DND-41 (cell line): Measurements from ENCODE around the gene TPRN.

Experiments
- ATAC-seq: fragments of 200-7000 bp; cut with Tn5 transposase; 3 replicates; pipeline ENCODE4 v1.9.1; 2021; ENCODE audit warnings: low read depth; ENCODE audit not compliant: insufficient read depth
- DNase-seq: peaks from one replicate; pipeline ENCODE4 v3.0.0-alpha.2; 2020
- H2AFZ ChIP-seq: 2 replicates; pipeline ENCODE4 v1.6.0; 2012; ENCODE audit warnings: low read depth, low read length
- H3K27ac ChIP-seq: 2 replicates; pipeline ENCODE4 v1.5.1; 2012; ENCODE audit warnings: low read length, inconsistent platforms
- H3K27me3 ChIP-seq: fragments of 200-600 bp; sonication (generic); 2 replicates; pipeline ENCODE4 v1.6.0; 2012; ENCODE audit warnings: low read length, mild to moderate bottlenecking, inconsistent platforms; ENCODE audit not compliant: insufficient read depth, poor library complexity
- H3K36me3 ChIP-seq: 2 replicates; pipeline ENCODE4 v1.5.1; 2012; ENCODE audit warnings: low read length, inconsistent platforms; ENCODE audit not compliant: insufficient read depth
- H3K4me1 ChIP-seq: 2 replicates; pipeline ENCODE4 v1.5.1; 2012; ENCODE audit warnings: mild to moderate bottlenecking, low read length; ENCODE audit not compliant: insufficient read depth
- H3K4me2 ChIP-seq: 2 replicates; pipeline ENCODE4 v1.6.0; 2012; ENCODE audit warnings: mild to moderate bottlenecking, moderate library complexity, low read length, inconsistent platforms; ENCODE audit not compliant: insufficient read depth
- H3K4me3 ChIP-seq, 2 experiments: fragments of 200-600 bp in 1 of 2; shearing (Covaris generic) in 1 of 2; 2 replicates each; pipeline ENCODE4 v1.5.1; 2012 to 2016; ENCODE audit warnings: inconsistent platforms in 2 of 2, low read length in 2 of 2, mild to moderate bottlenecking in 2 of 2, low read depth in 1 of 2, moderate library complexity in 1 of 2
- H3K79me2 ChIP-seq: 2 replicates; pipeline ENCODE4 v1.6.0; 2012; ENCODE audit warnings: low read length, inconsistent platforms; ENCODE audit not compliant: insufficient read depth
- H3K9ac ChIP-seq: 2 replicates; pipeline ENCODE4 v1.6.0; 2012; ENCODE audit warnings: low read depth, mild to moderate bottlenecking, inconsistent platforms, low read length, moderate library complexity
- H3K9me3 ChIP-seq: 2 replicates; pipeline ENCODE4 v1.5.1; 2012; ENCODE audit warnings: low read length, moderate library complexity, mild to moderate bottlenecking, inconsistent platforms; ENCODE audit not compliant: insufficient read depth, severe bottlenecking
- H4K20me1 ChIP-seq: 2 replicates; pipeline ENCODE4 v1.6.0; 2012; ENCODE audit warnings: low read length; ENCODE audit not compliant: insufficient read depth
- CTCF ChIP-seq: IDR thresholded peaks from 2 replicates; pipeline ENCODE4 v1.5.1; 2012; ENCODE audit warnings: borderline replicate concordance, low read length, moderate library complexity, mild to moderate bottlenecking; ENCODE audit not compliant: poor library complexity, severe bottlenecking; ENCODE audit errors: extremely low read depth
- EZH2 ChIP-seq: IDR thresholded peaks from 3 replicates; pipeline ENCODE4 v1.6.1; 2012; ENCODE audit warnings: borderline replicate concordance, low read depth, mild to moderate bottlenecking, moderate library complexity, low read length, inconsistent platforms; ENCODE audit not compliant: severe bottlenecking

The TPRN gene

GRCh38 chr9:137167277-137167746 lies 33.2 kb downstream of the TPRN start:
- Histone ChIP-seq H3K79me2 (no peaks in the 10 kb centered on the region), H3K9me3 (no peaks in the 10 kb centered on the region), H3K9ac (no peak overlapping the region), H3K27ac (no peak overlapping the region), H4K20me1 (no peaks in the 10 kb centered on the region), H3K4me3 (no peak overlapping the region), H3K4me2 (no peak overlapping the region), H3K36me3 (no peaks in the 10 kb centered on the region), H3K27me3 (peaks cover 28% of the 10 kb centered on the region), H2AFZ (no peak overlapping the region), H3K4me1 (no peaks in the 10 kb centered on the region)
- TF ChIP-seq CTCF = no peak
- ATAC-seq (peak; percentile 44; the same call in 1 of the 3 replicates), DNase-seq (no peak)

GRCh38 chr9:137166380-137167229 lies 33.9 kb downstream of the TPRN start:
- Histone ChIP-seq H3K27ac (no peak overlapping the region), H3K4me1 (no peaks in the 10 kb centered on the region), H3K27me3 (peaks cover 28% of the 10 kb centered on the region), H3K4me2 (no peak overlapping the region), H2AFZ (no peak overlapping the region), H3K4me3 (no peak overlapping the region), H3K9me3 (no peaks in the 10 kb centered on the region), H3K36me3 (no peaks in the 10 kb centered on the region), H3K9ac (no peak overlapping the region), H4K20me1 (no peaks in the 10 kb centered on the region), H3K79me2 (no peaks in the 10 kb centered on the region)
- no peak for DNase-seq
- TF ChIP-seq EZH2 (no peak), CTCF (no peak)
- ATAC-seq = no peak

GRCh38 chr9:137165250-137165836 lies 35.2 kb downstream of the TPRN start:
- Histone ChIP-seq H3K9me3 (no peaks in the 10 kb centered on the region), H3K27ac (no peak overlapping the region), H3K36me3 (no peaks in the 10 kb centered on the region), H3K27me3 (peaks cover 28% of the 10 kb centered on the region), H3K79me2 (no peaks in the 10 kb centered on the region), H2AFZ (no peak overlapping the region), H3K4me3 (no peak overlapping the region), H3K4me1 (no peaks in the 10 kb centered on the region), H3K4me2 (no peak overlapping the region), H3K9ac (no peak overlapping the region), H4K20me1 (no peaks in the 10 kb centered on the region)
- TF ChIP-seq EZH2 = no peak
- no peak for TF ChIP-seq CTCF
- DNase-seq (no peak), ATAC-seq (no peak)
